Effector memory CD4-positive, alpha-beta T cell (primary cell): ENCODE results near the gene GNG7.
"Not testable (repeated sequence)": the region's sequence is repeated elsewhere in the genome, so short reads cannot be mapped to it uniquely, and the experiment has no call there.

Experiments used
- DNase-seq, 3 donors: peaks; one replicate each; pipeline ENCODE4 v3.0.0-alpha.2; 2020
- H3K27ac ChIP-seq: 2 replicates; pipeline ENCODE4 v1.7.0; 2013; ENCODE audit warnings: mild to moderate bottlenecking, low read length, moderate library complexity; ENCODE audit not compliant: insufficient read depth, poor library complexity, severe bottlenecking
- H3K27me3 ChIP-seq: replicated peaks from 2 replicates; pipeline ENCODE4 v1.7.0; 2013; ENCODE audit warnings: mild to moderate bottlenecking, low read length; ENCODE audit not compliant: insufficient read depth, control insufficient read depth, poor library complexity, severe bottlenecking
- H3K36me3 ChIP-seq: 2 replicates; pipeline ENCODE4 v1.7.0; 2013; ENCODE audit warnings: mild to moderate bottlenecking, low read length, moderate library complexity; ENCODE audit not compliant: control insufficient read depth, insufficient read depth
- H3K4me1 ChIP-seq: 2 replicates; pipeline ENCODE4 v1.7.0; 2013; ENCODE audit warnings: low read length, mild to moderate bottlenecking; ENCODE audit not compliant: control insufficient read depth, insufficient read depth, poor library complexity, severe bottlenecking
- H3K4me3 ChIP-seq: 2 replicates; pipeline ENCODE4 v1.7.0; 2013; ENCODE audit warnings: low read length, low read depth, mild to moderate bottlenecking; ENCODE audit not compliant: insufficient read depth, poor library complexity, severe bottlenecking
- H3K9me3 ChIP-seq: 2 replicates; pipeline ENCODE4 v1.7.0; 2013; ENCODE audit warnings: mild to moderate bottlenecking, low read length, moderate library complexity; ENCODE audit not compliant: control insufficient read depth

The GNG7 gene

GRCh38 chr19:2529473-2529918 lies 173.0 kb downstream of the GNG7 start:
- Histone ChIP-seq H3K36me3 (no peaks in the 10 kb centered on the region), H3K27me3 (no peaks in the 10 kb centered on the region), H3K4me1 (no peaks in the 10 kb centered on the region), H3K4me3 (no peak overlapping the region), H3K27ac (no peak overlapping the region), H3K9me3 (no peaks in the 10 kb centered on the region)
- DNase-seq, result no peak

DNA sequence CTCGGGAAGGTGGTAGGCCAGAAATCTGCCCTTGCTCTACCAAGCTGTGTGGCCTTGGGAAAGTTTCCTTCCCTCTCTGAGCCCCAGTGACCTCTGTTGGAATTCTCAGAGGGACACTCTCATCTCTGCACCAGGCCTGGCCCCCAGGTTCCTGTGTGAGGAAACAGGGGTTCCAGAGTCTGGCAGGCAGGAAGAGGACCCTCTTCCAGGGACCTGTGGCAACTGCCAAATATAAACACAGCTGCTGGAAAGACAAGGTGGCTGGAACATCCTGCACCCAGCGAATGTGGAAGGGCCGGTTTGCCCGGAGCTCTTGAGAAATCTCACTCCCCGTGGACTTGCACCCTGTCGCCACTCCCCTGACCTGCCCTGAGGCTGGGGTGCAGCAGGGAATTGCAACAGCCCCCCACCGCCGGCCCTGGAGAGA lies 173.8 kb downstream of the GNG7 start:
- Histone ChIP-seq H3K27me3 (no peaks in the 10 kb centered on the region), H3K36me3 (no peaks in the 10 kb centered on the region), H3K27ac (no peak overlapping the region), H3K9me3 (no peaks in the 10 kb centered on the region), H3K4me1 (no peaks in the 10 kb centered on the region), H3K4me3 (no peak overlapping the region)
- DNase-seq, result no peak

- H3K9me3 ChIP-seq, result no peaks in the 10 kb centered on the region
- H3K27me3 ChIP-seq, result no peaks in the 10 kb centered on the region
- DNase-seq, result no peak
- H3K27ac ChIP-seq, result no peak overlapping the region
- H3K4me3 ChIP-seq, result no peak overlapping the region
- H3K36me3 ChIP-seq, result no peaks in the 10 kb centered on the region
- H3K4me1 ChIP-seq, result no peaks in the 10 kb centered on the region
Observed at GRCh38 chr19:2527686-2528085, 174.8 kb downstream of the GNG7 start.

DNA sequence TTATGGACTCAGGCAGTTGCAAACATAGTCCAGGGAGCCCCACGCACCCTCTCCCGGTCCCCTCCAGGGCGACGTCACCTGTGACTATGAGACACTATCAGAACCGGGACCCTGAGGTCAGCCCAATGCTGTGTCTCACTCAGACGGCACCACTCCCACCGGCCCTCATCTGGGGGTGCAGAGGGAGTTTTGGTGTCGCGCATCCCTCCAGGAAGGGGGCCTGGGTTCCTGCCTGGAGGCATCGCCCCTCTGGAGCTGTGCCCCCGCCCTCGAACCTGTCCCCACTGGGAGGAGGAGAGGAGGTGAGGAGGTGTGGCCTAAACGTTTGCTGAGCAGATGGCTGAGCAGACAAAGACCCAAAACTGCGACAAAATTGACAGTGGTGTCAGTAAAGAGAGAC lies 175.3 kb downstream of the GNG7 start:
- H3K9me3 ChIP-seq, result no peaks in the 10 kb centered on the region
- H3K27me3 ChIP-seq, result no peaks in the 10 kb centered on the region
- H3K27ac ChIP-seq, result no peak overlapping the region
- no peaks in the 10 kb centered on the region for H3K4me1 ChIP-seq
- no peaks in the 10 kb centered on the region for H3K36me3 ChIP-seq
- no peak for DNase-seq
- H3K4me3 ChIP-seq, result no peak overlapping the region

GRCh38 chr19:2524840-2525723 lies 177.4 kb downstream of the GNG7 start:
- Histone ChIP-seq H3K27ac (no peak overlapping the region), H3K9me3 (no peaks in the 10 kb centered on the region), H3K27me3 (no peaks in the 10 kb centered on the region), H3K36me3 (no peaks in the 10 kb centered on the region), H3K4me1 (no peaks in the 10 kb centered on the region), H3K4me3 (no peak overlapping the region)
- DNase-seq, result no peak

GRCh38 chr19:2524361-2524839 lies 178.1 kb downstream of the GNG7 start:
- no peaks in the 10 kb centered on the region for H3K27me3 ChIP-seq
- no peak for DNase-seq
- no peaks in the 10 kb centered on the region for H3K4me1 ChIP-seq
- no peaks in the 10 kb centered on the region for H3K36me3 ChIP-seq
- H3K4me3 ChIP-seq, result no peak overlapping the region
- H3K27ac ChIP-seq, result no peak overlapping the region
- H3K9me3 ChIP-seq, result no peaks in the 10 kb centered on the region

GRCh38 chr19:2523630-2524311 lies 178.7 kb downstream of the GNG7 start:
- Histone ChIP-seq H3K27me3 (no peaks in the 10 kb centered on the region), H3K9me3 (no peaks in the 10 kb centered on the region), H3K4me3 (no peak overlapping the region), H3K27ac (no peak overlapping the region), H3K4me1 (no peaks in the 10 kb centered on the region), H3K36me3 (no peaks in the 10 kb centered on the region)
- no peak for DNase-seq

- H3K4me3 ChIP-seq, result no peak overlapping the region
- no peaks in the 10 kb centered on the region for H3K9me3 ChIP-seq
- DNase-seq, result no peak
- H3K27ac ChIP-seq, result no peak overlapping the region
- H3K4me1 ChIP-seq, result peaks cover 9% of the 10 kb centered on the region
- H3K36me3 ChIP-seq, result no peaks in the 10 kb centered on the region
- no peaks in the 10 kb centered on the region for H3K27me3 ChIP-seq
Observed at GRCh38 chr19:2519482-2519881, 183.0 kb downstream of the GNG7 start.

DNA sequence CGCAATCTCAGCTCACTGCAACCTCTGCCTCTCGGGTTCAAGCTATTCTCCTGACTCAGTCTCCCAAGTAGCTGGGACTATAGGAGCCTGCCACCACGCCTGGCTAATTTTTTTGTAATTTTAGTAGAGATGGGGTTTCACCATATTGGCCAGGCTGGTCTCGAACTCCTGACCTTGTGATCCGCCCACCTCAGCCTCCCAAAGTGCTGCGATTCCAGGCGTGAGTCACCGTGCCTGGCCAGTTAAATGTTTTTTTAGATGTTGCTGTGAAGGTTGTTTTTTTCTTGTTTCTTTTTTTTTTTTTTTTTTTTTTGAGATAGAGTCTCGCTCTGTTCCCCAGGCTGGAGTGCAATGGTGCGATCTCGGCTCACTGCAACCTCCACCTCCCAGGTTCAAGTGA lies 183.6 kb downstream of the GNG7 start:
- not testable (repeated sequence) for H3K4me1 ChIP-seq, H3K27ac ChIP-seq, H3K27me3 ChIP-seq, H3K4me3 ChIP-seq, DNase-seq, H3K36me3 ChIP-seq, H3K9me3 ChIP-seq
